Liver (tissue), 9 donors: Measurements from ENCODE around the gene CCR9. TPM values are rescaled to one million over a fixed set of nuclear protein-coding genes. Genes with fewer than 3 reads are reported as not detected.

Experiments used
- DNase-seq: peaks from one replicate; pipeline ENCODE4 v3.0.0-alpha.2; 2017; ENCODE audit warnings: low spot score
- H3K27ac ChIP-seq, 2 donors: one replicate each; pipeline ENCODE4 v1.7.0; 2013; ENCODE audit warnings: inconsistent platforms in 2 of 2, low read length in 2 of 2, control low read depth in 1 of 2, low read depth in 1 of 2, mild to moderate bottlenecking in 1 of 2
- H3K27me3 ChIP-seq, 4 donors: one replicate each; pipeline versions ENCODE4 v1.6.1 to v1.7.0; 2013; ENCODE audit warnings: low read length in 3 of 4, inconsistent platforms in 1 of 4, mild to moderate bottlenecking in 1 of 4, moderate library complexity in 1 of 4; ENCODE audit not compliant: control insufficient read depth in 4 of 4, insufficient read depth in 4 of 4
- H3K36me3 ChIP-seq, 4 donors: one replicate each; pipeline versions ENCODE4 v1.6.1 to v1.7.0; 2013; ENCODE audit warnings: low read length in 3 of 4, mild to moderate bottlenecking in 3 of 4, low read depth in 1 of 4, moderate library complexity in 1 of 4; ENCODE audit not compliant: control insufficient read depth in 4 of 4, insufficient read depth in 3 of 4
- H3K4me1 ChIP-seq, 4 donors: one replicate each; pipeline versions ENCODE4 v1.6.1 to v1.7.0; 2013; ENCODE audit warnings: low read length in 3 of 4, mild to moderate bottlenecking in 3 of 4, moderate library complexity in 1 of 4; ENCODE audit not compliant: control insufficient read depth in 4 of 4, insufficient read depth in 4 of 4
- H3K4me3 ChIP-seq, 3 donors: one replicate each; pipeline versions ENCODE4 v1.6.1 to v1.7.0; 2013; ENCODE audit warnings: low read length in 3 of 3, control low read depth in 1 of 3, low read depth in 1 of 3, mild to moderate bottlenecking in 1 of 3
- H3K9ac ChIP-seq, 2 donors: one replicate each; pipeline ENCODE4 v1.7.0; 2013; ENCODE audit warnings: low read length in 2 of 2, mild to moderate bottlenecking in 2 of 2, moderate library complexity in 2 of 2, control low read depth in 1 of 2, low read depth in 1 of 2
- H3K9me3 ChIP-seq, 4 donors: one replicate each; pipeline versions ENCODE4 v1.6.1 to v1.7.0; 2013; ENCODE audit warnings: low read length in 3 of 4; ENCODE audit not compliant: control insufficient read depth in 4 of 4
- EGR1 ChIP-seq, 2 donors: IDR thresholded peaks; 2 replicates each; pipeline ENCODE4 v1.6.1; 2016 to 2018; ENCODE audit warnings: antibody characterized with exemption in 2 of 2, low read depth in 2 of 2
- FOXA1 ChIP-seq: IDR thresholded peaks from 2 replicates; pipeline ENCODE4 v1.6.1; 2016; ENCODE audit warnings: antibody characterized with exemption
- FOXA2 ChIP-seq: IDR thresholded peaks from 2 replicates; pipeline ENCODE4 v1.6.1; 2016; ENCODE audit warnings: antibody characterized with exemption
- GABPA ChIP-seq, 2 donors: IDR thresholded peaks in 1 of 2; conservative IDR thresholded peaks in 1 of 2; 2 replicates each; pipeline ENCODE4 v1.6.1; 2016; ENCODE audit warnings: antibody characterized with exemption in 2 of 2, mild to moderate bottlenecking in 1 of 2, moderate library complexity in 1 of 2
- HNF4A ChIP-seq, 2 donors: conservative IDR thresholded peaks; 2 replicates each; pipeline ENCODE4 v1.6.1; 2016; ENCODE audit warnings: antibody characterized with exemption in 2 of 2, mild to moderate bottlenecking in 2 of 2
- HNF4G ChIP-seq: IDR thresholded peaks from 2 replicates; pipeline ENCODE4 v1.6.1; 2016; ENCODE audit warnings: antibody characterized with exemption
- JUND ChIP-seq, 2 donors: IDR thresholded peaks; 2 replicates each; pipeline ENCODE4 v1.6.1; 2016; ENCODE audit warnings: antibody characterized with exemption in 2 of 2
- NR2F2 ChIP-seq: IDR thresholded peaks from 2 replicates; pipeline ENCODE4 v1.6.1; 2016; ENCODE audit warnings: antibody characterized with exemption
- RAD21 ChIP-seq, 2 donors: IDR thresholded peaks; 2 replicates each; pipeline ENCODE4 v1.6.1; 2016; ENCODE audit warnings: antibody characterized with exemption in 2 of 2, mild to moderate bottlenecking in 2 of 2
- RXRA ChIP-seq, 2 donors: IDR thresholded peaks; 2 replicates each; pipeline ENCODE4 v1.6.1; 2017 to 2018; ENCODE audit warnings: antibody characterized with exemption in 2 of 2, mild to moderate bottlenecking in 1 of 2
- SP1 ChIP-seq: IDR thresholded peaks from 2 replicates; pipeline ENCODE4 v1.6.1; 2018; ENCODE audit warnings: antibody characterized with exemption, mild to moderate bottlenecking
- TAF1 ChIP-seq: conservative IDR thresholded peaks from 2 replicates; pipeline ENCODE4 v1.6.1; 2016; ENCODE audit warnings: antibody characterized with exemption, mild to moderate bottlenecking
- WGBS: extraction: QIAGEN DNeasy Blood & Tissue Kit; methylation state at CpG from one replicate; pipeline ENCODE4 v1.1.7; 2013; 5-methylcytosine and 5-hydroxymethylcytosine counted together
- polyA plus RNA-seq, 2 donors: library from polyadenylated mRNA; stranded (reverse) in 1 of 2; unstranded in 1 of 2; fragments of 200-250 nt in 1 of 2; fragments of >200 nt in 1 of 2; fragmentation: Nextera tagmentation in 1 of 2; extraction: Ambion mirVana in 1 of 2; gene quantifications; one replicate each; pipeline versions ENCODE4 v1.2.1 to v1.2.3, GENCODE V29; 2013 to 2015
- total RNA-seq, 2 donors: library from RNA; depleted of rRNA; stranded (reverse); fragments of >200 nt; gene quantifications; one replicate each; pipeline ENCODE4 v1.2.3, GENCODE V29; 2014
- TF ChIP-seq, protein P1 (sequence below): IDR thresholded peaks from 2 replicates; pipeline ENCODE4 v1.6.1; 2016; ENCODE audit warnings: antibody characterized with exemption
- TF ChIP-seq, protein P2 (sequence below): IDR thresholded peaks from 2 replicates; pipeline ENCODE4 v1.6.1; 2016; ENCODE audit warnings: antibody characterized with exemption
- TF ChIP-seq, protein P3 (sequence below): fragments of 150-350 bp; IDR thresholded peaks from 2 replicates; pipeline ENCODE4 v1.5.1; 2017; ENCODE audit warnings: improper control_type of control experiment, low read depth, low read length; ENCODE audit not compliant: missing input control
- TF ChIP-seq, protein P4 (sequence below): IDR thresholded peaks from 2 replicates; pipeline ENCODE4 v1.6.1; 2016; ENCODE audit warnings: antibody characterized with exemption
- TF ChIP-seq, protein P5 (sequence below): IDR thresholded peaks from 2 replicates; pipeline ENCODE4 v1.6.1; 2016; ENCODE audit warnings: antibody characterized with exemption, mild to moderate bottlenecking
- donor health status: healthy.
- donor health status: healthy.
- donor health status: healthy.
- donor health status: healthy.
- donor health status: healthy.

Gene CCR9
- total and polyA plus RNA-seq, 4 donors: 0.28 TPM; not detected in 3

DNA sequence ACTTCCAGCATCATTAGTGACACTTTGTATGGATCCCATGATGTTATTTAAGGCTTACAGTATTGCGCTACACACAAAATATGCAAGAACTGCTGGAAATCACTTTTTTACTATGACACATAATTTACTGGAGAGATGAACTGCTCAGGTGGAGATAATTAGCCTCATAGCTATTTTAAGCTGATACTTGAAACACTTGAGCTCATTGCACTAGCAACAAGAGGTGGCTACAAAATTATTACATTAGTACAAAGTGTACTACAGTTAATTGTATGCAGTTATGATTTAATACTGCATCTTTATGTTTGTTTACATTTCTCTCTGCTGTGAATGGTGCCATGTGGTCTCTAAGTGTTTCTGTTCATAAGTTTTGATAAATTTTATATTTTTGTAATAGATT is 38.0 kb upstream of the CCR9 start:
- Histone ChIP-seq H3K27ac (no peak overlapping the region), H3K27me3 (no peaks in the 10 kb centered on the region), H3K9me3 (no peaks in the 10 kb centered on the region), H3K36me3 (no peaks in the 10 kb centered on the region), H3K4me1 (no peaks in the 10 kb centered on the region), H3K9ac (no peak overlapping the region), H3K4me3 (no peak overlapping the region)
- TF ChIP-seq EGR1 (IDR thresholded peaks at IDR 0.05; ENCODE audit: low read depth in 2 of 2) (no peak), SP1 (no peak), HNF4G (no peak), JUND (IDR thresholded peaks at IDR 0.05) (no peak), RXRA (IDR thresholded peaks at IDR 0.05) (no peak), HNF4A (conservative IDR thresholded peaks at IDR 0.05) (no peak), NR2F2 (no peak), FOXA2 (no peak), GABPA (IDR thresholded peaks at IDR 0.05 in 1 of 2, conservative IDR thresholded peaks at IDR 0.05 in 1 of 2) (no peak), TAF1 (no peak), FOXA1 (no peak), RAD21 (IDR thresholded peaks at IDR 0.05) (no peak)
- TF ChIP-seq, protein P1, sequence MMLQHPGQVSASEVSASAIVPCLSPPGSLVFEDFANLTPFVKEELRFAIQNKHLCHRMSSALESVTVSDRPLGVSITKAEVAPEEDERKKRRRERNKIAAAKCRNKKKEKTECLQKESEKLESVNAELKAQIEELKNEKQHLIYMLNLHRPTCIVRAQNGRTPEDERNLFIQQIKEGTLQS: no peak
- TF ChIP-seq, protein P2, sequence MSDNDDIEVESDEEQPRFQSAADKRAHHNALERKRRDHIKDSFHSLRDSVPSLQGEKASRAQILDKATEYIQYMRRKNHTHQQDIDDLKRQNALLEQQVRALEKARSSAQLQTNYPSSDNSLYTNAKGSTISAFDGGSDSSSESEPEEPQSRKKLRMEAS: no peak
- TF ChIP-seq, protein P3, sequence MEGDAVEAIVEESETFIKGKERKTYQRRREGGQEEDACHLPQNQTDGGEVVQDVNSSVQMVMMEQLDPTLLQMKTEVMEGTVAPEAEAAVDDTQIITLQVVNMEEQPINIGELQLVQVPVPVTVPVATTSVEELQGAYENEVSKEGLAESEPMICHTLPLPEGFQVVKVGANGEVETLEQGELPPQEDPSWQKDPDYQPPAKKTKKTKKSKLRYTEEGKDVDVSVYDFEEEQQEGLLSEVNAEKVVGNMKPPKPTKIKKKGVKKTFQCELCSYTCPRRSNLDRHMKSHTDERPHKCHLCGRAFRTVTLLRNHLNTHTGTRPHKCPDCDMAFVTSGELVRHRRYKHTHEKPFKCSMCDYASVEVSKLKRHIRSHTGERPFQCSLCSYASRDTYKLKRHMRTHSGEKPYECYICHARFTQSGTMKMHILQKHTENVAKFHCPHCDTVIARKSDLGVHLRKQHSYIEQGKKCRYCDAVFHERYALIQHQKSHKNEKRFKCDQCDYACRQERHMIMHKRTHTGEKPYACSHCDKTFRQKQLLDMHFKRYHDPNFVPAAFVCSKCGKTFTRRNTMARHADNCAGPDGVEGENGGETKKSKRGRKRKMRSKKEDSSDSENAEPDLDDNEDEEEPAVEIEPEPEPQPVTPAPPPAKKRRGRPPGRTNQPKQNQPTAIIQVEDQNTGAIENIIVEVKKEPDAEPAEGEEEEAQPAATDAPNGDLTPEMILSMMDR: no peak
- TF ChIP-seq, protein P4, sequence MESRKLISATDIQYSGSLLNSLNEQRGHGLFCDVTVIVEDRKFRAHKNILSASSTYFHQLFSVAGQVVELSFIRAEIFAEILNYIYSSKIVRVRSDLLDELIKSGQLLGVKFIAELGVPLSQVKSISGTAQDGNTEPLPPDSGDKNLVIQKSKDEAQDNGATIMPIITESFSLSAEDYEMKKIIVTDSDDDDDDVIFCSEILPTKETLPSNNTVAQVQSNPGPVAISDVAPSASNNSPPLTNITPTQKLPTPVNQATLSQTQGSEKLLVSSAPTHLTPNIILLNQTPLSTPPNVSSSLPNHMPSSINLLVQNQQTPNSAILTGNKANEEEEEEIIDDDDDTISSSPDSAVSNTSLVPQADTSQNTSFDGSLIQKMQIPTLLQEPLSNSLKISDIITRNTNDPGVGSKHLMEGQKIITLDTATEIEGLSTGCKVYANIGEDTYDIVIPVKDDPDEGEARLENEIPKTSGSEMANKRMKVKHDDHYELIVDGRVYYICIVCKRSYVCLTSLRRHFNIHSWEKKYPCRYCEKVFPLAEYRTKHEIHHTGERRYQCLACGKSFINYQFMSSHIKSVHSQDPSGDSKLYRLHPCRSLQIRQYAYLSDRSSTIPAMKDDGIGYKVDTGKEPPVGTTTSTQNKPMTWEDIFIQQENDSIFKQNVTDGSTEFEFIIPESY: no peak
- TF ChIP-seq, protein P5, sequence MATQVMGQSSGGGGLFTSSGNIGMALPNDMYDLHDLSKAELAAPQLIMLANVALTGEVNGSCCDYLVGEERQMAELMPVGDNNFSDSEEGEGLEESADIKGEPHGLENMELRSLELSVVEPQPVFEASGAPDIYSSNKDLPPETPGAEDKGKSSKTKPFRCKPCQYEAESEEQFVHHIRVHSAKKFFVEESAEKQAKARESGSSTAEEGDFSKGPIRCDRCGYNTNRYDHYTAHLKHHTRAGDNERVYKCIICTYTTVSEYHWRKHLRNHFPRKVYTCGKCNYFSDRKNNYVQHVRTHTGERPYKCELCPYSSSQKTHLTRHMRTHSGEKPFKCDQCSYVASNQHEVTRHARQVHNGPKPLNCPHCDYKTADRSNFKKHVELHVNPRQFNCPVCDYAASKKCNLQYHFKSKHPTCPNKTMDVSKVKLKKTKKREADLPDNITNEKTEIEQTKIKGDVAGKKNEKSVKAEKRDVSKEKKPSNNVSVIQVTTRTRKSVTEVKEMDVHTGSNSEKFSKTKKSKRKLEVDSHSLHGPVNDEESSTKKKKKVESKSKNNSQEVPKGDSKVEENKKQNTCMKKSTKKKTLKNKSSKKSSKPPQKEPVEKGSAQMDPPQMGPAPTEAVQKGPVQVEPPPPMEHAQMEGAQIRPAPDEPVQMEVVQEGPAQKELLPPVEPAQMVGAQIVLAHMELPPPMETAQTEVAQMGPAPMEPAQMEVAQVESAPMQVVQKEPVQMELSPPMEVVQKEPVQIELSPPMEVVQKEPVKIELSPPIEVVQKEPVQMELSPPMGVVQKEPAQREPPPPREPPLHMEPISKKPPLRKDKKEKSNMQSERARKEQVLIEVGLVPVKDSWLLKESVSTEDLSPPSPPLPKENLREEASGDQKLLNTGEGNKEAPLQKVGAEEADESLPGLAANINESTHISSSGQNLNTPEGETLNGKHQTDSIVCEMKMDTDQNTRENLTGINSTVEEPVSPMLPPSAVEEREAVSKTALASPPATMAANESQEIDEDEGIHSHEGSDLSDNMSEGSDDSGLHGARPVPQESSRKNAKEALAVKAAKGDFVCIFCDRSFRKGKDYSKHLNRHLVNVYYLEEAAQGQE: no peak
- no peak for DNase-seq
- WGBS: 53% methylated on average over 1 of the region's 1 CpG

DNA sequence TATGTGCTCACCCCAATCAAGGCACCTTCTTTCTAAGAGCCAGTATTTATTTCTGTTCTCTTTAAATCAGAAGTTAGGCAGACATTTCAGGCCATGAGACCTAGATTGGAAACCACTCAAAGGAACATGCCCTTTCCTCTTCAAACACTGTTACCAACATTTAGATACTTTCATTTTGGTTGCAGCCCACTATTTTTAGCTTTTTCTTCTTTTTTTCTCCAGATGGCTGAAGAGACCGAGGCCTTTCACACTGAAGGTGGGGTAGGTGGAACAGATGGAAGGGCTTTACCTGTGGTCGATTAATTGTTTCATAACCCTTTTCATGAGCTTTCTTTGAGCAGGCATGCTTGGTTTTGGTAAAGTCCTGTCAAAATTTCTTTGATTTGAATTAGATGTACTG is 33.5 kb upstream of the CCR9 start:
- TF ChIP-seq JUND (IDR thresholded peaks at IDR 0.05): no peak
- TF ChIP-seq, protein P3: no peak
- no peak for TF ChIP-seq EGR1 (IDR thresholded peaks at IDR 0.05; ENCODE audit: low read depth in 2 of 2)
- no peak for TF ChIP-seq FOXA1
- TF ChIP-seq HNF4G: no peak
- TF ChIP-seq, protein P5: no peak
- no peak for TF ChIP-seq TAF1
- TF ChIP-seq FOXA2: no peak
- TF ChIP-seq SP1: no peak
- no peaks in the 10 kb centered on the region for H3K27me3 ChIP-seq
- 85% methylated on average over 2 of the region's 2 CpGs for WGBS
- no peak overlapping the region for H3K4me3 ChIP-seq
- no peaks in the 10 kb centered on the region for H3K4me1 ChIP-seq
- no peak overlapping the region for H3K9ac ChIP-seq
- no peaks in the 10 kb centered on the region for H3K9me3 ChIP-seq
- H3K27ac ChIP-seq: no peak overlapping the region
- no peak for DNase-seq
- H3K36me3 ChIP-seq: no peaks in the 10 kb centered on the region
